ENCODE data around the gene MFAP4.
A peak's percentile ranks its signal among the peaks of the same experiment; 100 is the strongest.

MFAP4 gene

GRCh38 chr17:19410091-19410490, 23.1 kb upstream of the MFAP4 start:
- no peak overlapping the region for H3K4me3 ChIP-seq (ENCODE audit: low read depth, low read length)
- TF ChIP-seq CTCF (conservative IDR thresholded peaks at IDR 0.05; ENCODE audit: low read depth, low read length): no peak
- no peak for DNase-seq (ENCODE audit: low read depth)

DNA sequence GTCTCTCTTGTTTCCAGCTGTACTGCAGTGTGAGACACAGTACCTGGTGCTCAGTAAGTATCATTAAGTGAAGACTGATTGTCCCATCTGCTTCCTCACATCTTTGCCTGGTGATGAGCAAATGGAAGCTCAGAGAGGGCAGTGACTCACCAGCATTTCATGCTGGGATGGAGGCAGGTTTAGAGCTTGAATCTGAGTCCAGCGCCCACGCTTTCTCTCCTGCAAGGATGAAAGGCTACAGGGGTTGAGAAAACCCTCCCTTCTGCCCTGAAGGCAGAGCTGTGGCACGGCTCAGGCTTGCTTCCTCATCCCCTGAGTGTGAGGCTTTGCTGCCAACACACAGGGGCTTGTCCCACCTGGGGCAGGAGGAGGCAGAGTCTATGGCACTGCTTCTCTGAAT, 22.5 kb upstream of the MFAP4 start:
- DNase-seq (ENCODE audit: low read depth): peak; percentile 85
- TF ChIP-seq CTCF (conservative IDR thresholded peaks at IDR 0.05; ENCODE audit: low read depth, low read length): no peak
- H3K4me3 ChIP-seq (ENCODE audit: low read depth, low read length): no peak overlapping the region

DNA sequence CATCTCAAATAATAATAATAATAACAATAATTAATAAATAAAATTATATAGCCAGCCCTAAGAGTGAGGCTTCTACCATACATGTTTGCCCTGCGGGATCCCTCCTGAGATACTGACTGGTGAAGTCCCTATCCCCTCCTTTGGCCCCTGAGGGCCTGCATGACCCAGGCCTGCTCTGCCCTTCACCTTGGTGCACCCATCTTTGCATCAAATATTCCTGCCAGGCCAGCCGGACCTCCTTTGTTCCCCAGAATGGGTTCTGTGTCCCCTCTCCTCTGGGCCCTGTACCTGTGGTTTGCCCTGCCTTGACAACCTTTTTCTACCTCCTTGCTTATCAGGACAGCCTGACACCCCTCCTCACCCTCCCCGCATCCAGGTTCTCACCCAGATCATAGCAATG, 22.1 kb upstream of the MFAP4 start:
- TF ChIP-seq CTCF (conservative IDR thresholded peaks at IDR 0.05; ENCODE audit: low read depth, low read length): no peak
- no peak overlapping the region for H3K4me3 ChIP-seq (ENCODE audit: low read depth, low read length)
- DNase-seq (ENCODE audit: low read depth): no peak

DNA sequence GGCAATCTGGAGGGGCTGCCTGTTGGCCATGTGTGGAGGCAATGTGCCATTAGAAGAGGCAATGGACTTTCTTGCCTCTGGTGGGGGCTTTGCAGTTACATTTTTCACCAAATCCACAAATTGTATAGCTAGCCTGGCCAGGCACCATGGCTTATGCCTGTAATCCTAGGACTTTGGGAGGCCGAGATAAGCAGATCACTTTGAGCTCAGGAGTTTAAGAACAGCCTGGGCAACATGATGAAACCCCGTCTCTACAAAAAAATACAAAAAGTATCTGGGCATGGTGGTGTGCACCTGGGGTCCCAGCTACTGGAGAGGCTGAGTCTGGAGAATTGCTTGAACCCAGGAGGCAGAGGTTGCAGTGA, 21.3 kb upstream of the MFAP4 start:
- no peak overlapping the region for H3K4me3 ChIP-seq (ENCODE audit: low read depth, low read length)
- DNase-seq (ENCODE audit: low read depth): no peak
- no peak for TF ChIP-seq CTCF (conservative IDR thresholded peaks at IDR 0.05; ENCODE audit: low read depth, low read length)

GRCh38 chr17:19407601-19408345, 20.8 kb upstream of the MFAP4 start:
- H3K4me3 ChIP-seq (ENCODE audit: low read depth, low read length): no peak overlapping the region
- no peak for TF ChIP-seq CTCF (conservative IDR thresholded peaks at IDR 0.05; ENCODE audit: low read depth, low read length)
- no peak for DNase-seq (ENCODE audit: low read depth)

DNA sequence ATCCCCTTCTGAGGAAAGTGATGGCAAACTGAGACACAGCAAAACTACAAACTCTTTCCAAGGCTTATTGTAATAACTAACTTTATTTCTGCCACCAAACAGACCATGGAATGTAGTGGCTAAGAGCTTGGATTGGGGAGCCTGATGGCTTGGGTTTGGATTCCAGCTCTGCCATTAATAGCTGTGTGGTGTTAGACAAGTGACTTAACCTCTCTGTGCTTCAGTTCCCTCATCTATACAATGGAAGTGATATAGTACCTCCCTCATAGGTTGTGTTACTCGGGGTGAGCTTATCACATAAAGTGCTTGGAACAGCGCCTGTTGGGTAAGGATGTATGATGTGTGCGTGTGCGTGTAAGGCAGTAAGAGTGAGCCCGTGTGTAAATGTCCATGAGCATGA, 18.1 kb upstream of the MFAP4 start:
- no peak for DNase-seq (ENCODE audit: low read depth)
- no peak overlapping the region for H3K4me3 ChIP-seq (ENCODE audit: low read depth, low read length)
- TF ChIP-seq CTCF (conservative IDR thresholded peaks at IDR 0.05; ENCODE audit: low read depth, low read length): no peak

DNA sequence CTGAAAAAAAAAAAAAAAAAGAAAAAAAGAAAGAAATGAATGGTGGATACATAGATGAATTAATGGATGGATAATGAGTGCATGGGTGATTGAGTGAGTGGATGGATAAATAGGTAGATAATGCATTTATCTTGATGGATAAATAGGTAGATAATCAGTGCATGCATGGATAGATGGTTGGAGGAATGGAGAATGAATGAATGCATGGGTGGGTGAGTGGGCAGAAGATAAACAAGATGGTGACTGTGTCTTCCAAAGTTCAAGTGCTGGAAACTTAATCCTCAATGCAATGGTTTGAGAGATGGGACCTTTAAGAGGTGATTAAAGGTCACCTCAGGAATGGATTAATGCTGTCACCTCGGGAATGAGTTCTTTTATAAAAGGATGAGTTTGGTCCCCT, 17.3 kb upstream of the MFAP4 start:
- no peak for DNase-seq (ENCODE audit: low read depth)
- H3K4me3 ChIP-seq (ENCODE audit: low read depth, low read length): no peak overlapping the region
- TF ChIP-seq CTCF (conservative IDR thresholded peaks at IDR 0.05; ENCODE audit: low read depth, low read length): no peak
